Measurements from ENCODE around the gene ZCCHC17. TPM values are rescaled to one million over a fixed set of nuclear protein-coding genes. Genes with fewer than 3 reads are reported as not detected.
"Not testable (repeated sequence)": the region's sequence is repeated elsewhere in the genome, so short reads cannot be mapped to it uniquely, and the experiment has no call there.

Gene ZCCHC17, protein sequence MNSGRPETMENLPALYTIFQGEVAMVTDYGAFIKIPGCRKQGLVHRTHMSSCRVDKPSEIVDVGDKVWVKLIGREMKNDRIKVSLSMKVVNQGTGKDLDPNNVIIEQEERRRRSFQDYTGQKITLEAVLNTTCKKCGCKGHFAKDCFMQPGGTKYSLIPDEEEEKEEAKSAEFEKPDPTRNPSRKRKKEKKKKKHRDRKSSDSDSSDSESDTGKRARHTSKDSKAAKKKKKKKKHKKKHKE
- total RNA-seq (27.3 TPM), polyA plus RNA-seq (ENCODE audit: insufficient read depth in 1 of 8, insufficient read length in 8 of 8, low replicate concordance in 1 of 8) (10 to 100 TPM; 25.4 to 36.8 (median 27.6) TPM)
- long read RNA-seq, donor 1, partial matches to known transcripts: 0 of 46 reads
- long read RNA-seq, donor 1, other reads (novel, unspliced or antisense): 40 of 46 reads
- long read RNA-seq, donor 2, partial matches to known transcripts: 0 of 4 reads
- long read RNA-seq, donor 2, other reads (novel, unspliced or antisense): 0 of 4 reads
- long read RNA-seq, donor 3, transcript ZCCHC17-201 (8 exons, 1,605 nt): major isoform, 12 of 13 reads
- long read RNA-seq, donor 3, partial matches to known transcripts: 0 of 13 reads
- long read RNA-seq, donor 3, other reads (novel, unspliced or antisense): 0 of 13 reads
- long read RNA-seq, donor 4, partial matches to known transcripts: 0 of 64 reads
- long read RNA-seq, donor 4, other reads (novel, unspliced or antisense): 58 of 64 reads
- long read RNA-seq, donor 5, transcript ZCCHC17-202 (8 exons, 1,730 nt): minor isoform, 6 of 237 reads
- long read RNA-seq, donor 5, transcript ZCCHC17-201 (8 exons, 1,605 nt): major isoform, 27 of 237 reads
- long read RNA-seq, donor 5, partial matches to known transcripts: 61 of 237 reads
- long read RNA-seq, donor 5, other reads (novel, unspliced or antisense): 141 of 237 reads
- long read RNA-seq, donor 6, transcript ZCCHC17-201 (8 exons, 1,605 nt): major isoform, 16 of 35 reads
- long read RNA-seq, donor 6, partial matches to known transcripts: 15 of 35 reads
- long read RNA-seq, donor 6, other reads (novel, unspliced or antisense): 0 of 35 reads
- long read RNA-seq, donor 7, transcript ZCCHC17-201 (8 exons, 1,605 nt): major isoform, 7 of 159 reads
- long read RNA-seq, donor 7, partial matches to known transcripts: 33 of 159 reads
- long read RNA-seq, donor 7, other reads (novel, unspliced or antisense): 116 of 159 reads
- long read RNA-seq, donor 8, transcript ZCCHC17-201 (8 exons, 1,605 nt): major isoform, 8 of 14 reads
- long read RNA-seq, donor 8, partial matches to known transcripts: 6 of 14 reads
- long read RNA-seq, donor 8, other reads (novel, unspliced or antisense): 0 of 14 reads
- long read RNA-seq, donor 9, partial matches to known transcripts: 13 of 18 reads
- long read RNA-seq, donor 9, other reads (novel, unspliced or antisense): 0 of 18 reads
- long read RNA-seq, donor 10, transcript ZCCHC17-201 (8 exons, 1,605 nt): major isoform, 9 of 219 reads
- long read RNA-seq, donor 10, partial matches to known transcripts: 63 of 219 reads
- long read RNA-seq, donor 10, other reads (novel, unspliced or antisense): 144 of 219 reads
- long read RNA-seq, donor 11, transcript ZCCHC17-201 (8 exons, 1,605 nt): major isoform, 11 of 90 reads
- long read RNA-seq, donor 11, partial matches to known transcripts: 78 of 90 reads
- long read RNA-seq, donor 11, other reads (novel, unspliced or antisense): 0 of 90 reads

DNA sequence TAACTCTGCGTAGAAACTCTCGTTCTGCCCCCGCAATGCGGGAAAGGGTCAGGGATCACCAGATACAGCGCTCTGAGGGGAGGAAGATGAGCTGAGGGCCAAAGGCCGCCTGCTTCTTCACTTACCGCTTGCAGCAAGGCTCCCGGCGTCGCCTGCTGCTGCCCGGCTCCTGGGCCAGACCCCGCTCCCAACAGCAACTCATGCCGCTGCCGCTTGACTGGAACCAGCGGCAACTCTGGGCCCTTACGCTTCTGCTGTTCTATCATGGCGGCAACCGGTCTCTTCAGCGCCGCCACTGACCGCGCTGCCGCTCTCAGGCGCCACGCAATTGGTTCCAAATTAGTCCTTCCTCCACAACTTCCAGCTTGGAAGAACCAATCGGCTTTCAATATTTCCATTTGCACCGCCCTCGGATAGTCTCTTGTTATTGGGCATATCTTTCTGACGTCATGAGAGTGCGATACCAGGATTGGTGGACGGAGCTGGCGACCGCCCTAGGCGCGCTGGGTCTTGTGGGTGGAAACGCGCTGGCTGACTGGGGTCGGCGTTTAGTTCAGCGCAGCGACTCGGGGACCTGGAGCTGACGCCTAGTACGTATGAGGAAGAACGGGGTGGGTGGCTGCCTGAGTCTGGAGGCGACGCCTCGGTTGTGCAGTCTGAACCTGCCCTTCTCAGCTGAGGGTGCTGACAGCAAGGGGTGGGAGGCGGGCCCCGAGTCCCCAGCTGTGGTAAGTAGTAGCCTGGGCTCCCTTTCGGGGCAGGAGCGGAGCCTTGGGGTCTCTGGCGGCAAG is at the start of gene ZCCHC17, which contains the start of gene SNRNP40:
ZCCHC17 (plus strand) TSS at position 547 of the 791 bp plus-strand sequence. CDS start 13,067 bp downstream, outside the sequence.
SNRNP40 (minus strand) TSS at position 303 of the 791 bp plus-strand sequence; CDS start at position 266, 37 bp downstream.
- 0% methylated on average over 48 of the region's 53 CpGs for WGBS (ENCODE audit: insufficient coverage)
- DNase-seq: peak; percentile 100

DNA sequence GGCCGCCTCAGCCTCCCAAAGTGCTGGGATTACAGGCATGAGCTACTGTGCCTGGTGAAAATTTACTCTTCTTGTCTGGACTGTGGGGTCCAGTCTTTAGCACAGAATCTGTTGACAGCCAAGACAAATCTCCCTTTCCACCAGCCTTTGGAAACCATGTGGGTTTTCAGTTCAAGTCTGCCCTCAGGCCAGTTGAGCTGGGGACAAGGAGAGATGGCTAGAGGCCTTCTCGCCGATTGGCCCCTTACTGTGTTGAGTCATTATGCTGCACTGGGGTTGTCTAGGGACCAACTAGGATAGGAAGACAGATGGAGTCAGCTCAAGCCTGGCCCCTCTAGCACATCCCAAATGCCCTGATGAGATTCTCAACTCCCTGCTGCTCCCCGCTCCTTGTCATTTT is 48.6 kb upstream of the ZCCHC17 start:
- H3K4me1 ChIP-seq (ENCODE audit: control insufficient read depth, insufficient read depth, low read length): no peaks in the 10 kb centered on the region
- DNase-seq: no peak
- no peaks in the 10 kb centered on the region for H3K27me3 ChIP-seq (ENCODE audit: control insufficient read depth, insufficient read depth, low read length)
- H3K9me3 ChIP-seq (replicated peaks; ENCODE audit: control insufficient read depth, low read depth, low read length): no peaks in the 10 kb centered on the region
- 83% methylated on average over 3 of the region's 4 CpGs for WGBS (ENCODE audit: insufficient coverage)
- H3K36me3 ChIP-seq (ENCODE audit: control insufficient read depth, insufficient read depth, low read length): no peaks in the 10 kb centered on the region
- H3K4me3 ChIP-seq (ENCODE audit: low read length): no peak overlapping the region
- H3K27ac ChIP-seq (ENCODE audit: low read length): no peak overlapping the region

More for the DNA sequence above, at the start of gene ZCCHC17, which contains the start of gene SNRNP40:
- peak within 1 kb of the TSS; percentile 95 for H3K4me3 ChIP-seq (ENCODE audit: low read length)
- H3K36me3 ChIP-seq (ENCODE audit: control insufficient read depth, insufficient read depth, low read length): peaks cover 29% of the 10 kb centered on the region
- peaks cover 12% of the 10 kb centered on the region for H3K4me1 ChIP-seq (ENCODE audit: control insufficient read depth, insufficient read depth, low read length)
- no peaks in the 10 kb centered on the region for H3K9me3 ChIP-seq (replicated peaks; ENCODE audit: control insufficient read depth, low read depth, low read length)
- H3K27ac ChIP-seq (ENCODE audit: low read length): peak within 1 kb of the TSS; percentile 92
- H3K27me3 ChIP-seq (ENCODE audit: control insufficient read depth, insufficient read depth, low read length): no peaks in the 10 kb centered on the region

DNA sequence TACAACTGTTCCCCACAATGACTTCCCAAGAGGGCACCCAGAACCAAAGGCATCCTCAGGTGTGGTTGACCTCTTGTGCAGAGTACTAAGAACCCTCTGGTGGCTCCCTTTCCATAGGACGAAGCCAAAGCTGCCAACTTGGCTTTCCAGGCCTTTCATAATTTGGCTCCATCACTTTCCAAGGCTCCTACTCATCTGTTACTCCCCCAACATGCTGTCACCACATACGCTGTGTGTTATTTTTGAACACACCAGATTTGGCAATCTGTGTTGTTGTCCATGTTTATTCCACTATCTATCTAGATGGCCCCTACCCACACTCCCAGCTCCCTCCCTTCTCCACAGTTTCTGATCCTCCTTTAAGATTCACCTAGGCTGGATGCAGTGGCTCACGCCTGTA is 47.0 kb upstream of the ZCCHC17 start:
- Histone ChIP-seq H3K9me3 (replicated peaks; ENCODE audit: control insufficient read depth, low read depth, low read length) (no peaks in the 10 kb centered on the region), H3K27me3 (ENCODE audit: control insufficient read depth, insufficient read depth, low read length) (no peaks in the 10 kb centered on the region), H3K4me1 (ENCODE audit: control insufficient read depth, insufficient read depth, low read length) (no peaks in the 10 kb centered on the region), H3K27ac (ENCODE audit: low read length) (no peak overlapping the region), H3K36me3 (ENCODE audit: control insufficient read depth, insufficient read depth, low read length) (no peaks in the 10 kb centered on the region), H3K4me3 (ENCODE audit: low read length) (no peak overlapping the region)
- WGBS (ENCODE audit: insufficient coverage): 71% methylated on average over 2 of the region's 3 CpGs
- DNase-seq: no peak

DNA sequence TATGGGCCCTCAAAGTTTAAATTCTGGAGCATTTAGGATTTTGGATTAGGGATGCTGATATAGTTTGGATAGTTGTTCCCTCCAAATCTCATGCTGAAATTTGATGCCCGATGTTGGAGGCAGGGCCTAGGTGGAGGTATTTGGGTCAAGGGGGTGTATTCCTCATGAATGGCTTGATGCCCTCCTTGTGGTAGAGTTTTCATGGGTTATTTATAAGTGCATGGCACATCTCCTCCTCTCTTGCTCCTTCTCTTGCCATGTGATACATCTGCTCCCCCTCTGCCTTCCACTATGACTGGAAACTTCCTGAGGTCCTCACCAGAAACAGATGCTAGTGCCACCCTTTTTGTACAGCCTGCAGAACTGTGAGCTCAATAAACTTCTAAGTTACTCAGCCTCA is 39.6 kb upstream of the ZCCHC17 start:
- DNase-seq: no peak
- Histone ChIP-seq H3K27ac (ENCODE audit: low read length) (no peak overlapping the region), H3K27me3 (ENCODE audit: control insufficient read depth, insufficient read depth, low read length) (no peaks in the 10 kb centered on the region), H3K9me3 (replicated peaks; ENCODE audit: control insufficient read depth, low read depth, low read length) (no peaks in the 10 kb centered on the region), H3K4me1 (ENCODE audit: control insufficient read depth, insufficient read depth, low read length) (no peaks in the 10 kb centered on the region), H3K36me3 (ENCODE audit: control insufficient read depth, insufficient read depth, low read length) (peaks cover 35% of the 10 kb centered on the region), H3K4me3 (ENCODE audit: low read length) (no peak overlapping the region)
- no CpG with 5 or more reads among the region's 1 CpG for WGBS (ENCODE audit: insufficient coverage)

DNA sequence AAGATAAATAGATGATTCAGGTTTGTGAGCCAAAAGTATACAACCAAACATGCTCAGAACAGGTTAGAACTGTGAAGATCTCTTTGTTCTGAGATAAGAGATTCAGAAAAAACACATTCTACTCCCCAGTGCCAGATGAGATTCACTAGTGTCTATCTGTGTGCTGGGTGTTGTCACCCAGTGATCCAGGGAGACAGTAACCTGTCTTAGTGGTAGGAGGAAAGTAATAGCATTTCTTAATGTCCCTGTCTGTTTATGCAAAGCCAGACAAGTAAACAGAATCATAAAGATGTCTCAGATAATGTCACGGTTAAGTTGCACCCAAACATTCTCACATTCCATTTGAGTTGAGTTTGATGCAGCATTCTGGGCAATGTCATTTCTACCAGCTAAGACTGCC is 38.3 kb upstream of the ZCCHC17 start:
- Histone ChIP-seq H3K9me3 (replicated peaks; ENCODE audit: control insufficient read depth, low read depth, low read length) (no peaks in the 10 kb centered on the region), H3K36me3 (ENCODE audit: control insufficient read depth, insufficient read depth, low read length) (peaks cover 38% of the 10 kb centered on the region), H3K4me3 (ENCODE audit: low read length) (no peak overlapping the region), H3K27ac (ENCODE audit: low read length) (no peak overlapping the region), H3K27me3 (ENCODE audit: control insufficient read depth, insufficient read depth, low read length) (no peaks in the 10 kb centered on the region), H3K4me1 (ENCODE audit: control insufficient read depth, insufficient read depth, low read length) (no peaks in the 10 kb centered on the region)
- no peak for DNase-seq
- 83% methylated on average over 1 of the region's 1 CpG for WGBS (ENCODE audit: insufficient coverage)

DNA sequence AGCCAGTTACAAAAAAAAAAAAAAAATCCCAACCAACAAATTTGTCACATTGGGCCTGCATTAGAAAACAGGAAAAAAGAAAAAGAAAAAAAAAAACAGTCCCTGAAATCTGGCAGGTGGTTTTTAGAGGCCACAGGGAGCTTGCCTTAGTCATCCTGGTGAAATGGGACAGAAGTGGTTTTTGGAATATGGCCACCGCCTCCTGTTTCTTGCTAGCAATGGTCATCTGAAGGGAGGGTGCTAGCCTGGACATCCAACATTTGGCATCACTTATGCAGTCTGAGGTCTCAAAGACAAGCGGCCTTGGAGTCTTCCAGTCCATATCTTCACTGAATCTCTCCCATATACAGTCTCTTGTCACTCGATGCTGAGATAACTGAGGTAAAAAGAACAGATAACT is 37.1 kb upstream of the ZCCHC17 start:
- H3K36me3 ChIP-seq (ENCODE audit: control insufficient read depth, insufficient read depth, low read length): peaks cover 44% of the 10 kb centered on the region
- WGBS (ENCODE audit: insufficient coverage): no CpG with 5 or more reads among the region's 3 CpGs
- no peaks in the 10 kb centered on the region for H3K4me1 ChIP-seq (ENCODE audit: control insufficient read depth, insufficient read depth, low read length)
- no peak overlapping the region for H3K4me3 ChIP-seq (ENCODE audit: low read length)
- DNase-seq: no peak
- no peaks in the 10 kb centered on the region for H3K9me3 ChIP-seq (replicated peaks; ENCODE audit: control insufficient read depth, low read depth, low read length)
- H3K27me3 ChIP-seq (ENCODE audit: control insufficient read depth, insufficient read depth, low read length): no peaks in the 10 kb centered on the region
- H3K27ac ChIP-seq (ENCODE audit: low read length): no peak overlapping the region

DNA sequence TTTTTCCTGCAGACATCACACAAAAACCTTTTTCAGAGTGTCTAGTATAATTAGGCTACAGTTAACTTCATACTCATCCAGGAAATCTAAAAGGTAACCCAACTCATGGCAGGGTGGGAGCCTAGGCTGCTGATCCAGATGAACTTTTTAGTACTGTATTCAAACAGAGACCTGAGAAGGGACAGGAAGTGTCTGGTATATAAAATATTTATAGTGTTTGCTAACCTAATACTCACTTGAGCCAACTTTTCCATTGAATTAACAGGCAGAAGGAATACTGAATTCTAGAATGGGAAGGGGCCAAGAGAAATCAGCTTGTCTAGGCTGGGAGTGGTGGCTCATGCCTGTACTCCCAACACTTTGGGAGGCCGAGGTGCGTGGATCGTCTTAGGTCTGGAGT is 34.9 kb upstream of the ZCCHC17 start:
- no peaks in the 10 kb centered on the region for H3K4me1 ChIP-seq (ENCODE audit: control insufficient read depth, insufficient read depth, low read length)
- H3K36me3 ChIP-seq (ENCODE audit: control insufficient read depth, insufficient read depth, low read length): peaks cover 57% of the 10 kb centered on the region
- WGBS (ENCODE audit: insufficient coverage): no CpG with 5 or more reads among the region's 3 CpGs
- no peak overlapping the region for H3K4me3 ChIP-seq (ENCODE audit: low read length)
- no peaks in the 10 kb centered on the region for H3K27me3 ChIP-seq (ENCODE audit: control insufficient read depth, insufficient read depth, low read length)
- H3K27ac ChIP-seq (ENCODE audit: low read length): no peak overlapping the region
- no peaks in the 10 kb centered on the region for H3K9me3 ChIP-seq (replicated peaks; ENCODE audit: control insufficient read depth, low read depth, low read length)
- no peak for DNase-seq

DNA sequence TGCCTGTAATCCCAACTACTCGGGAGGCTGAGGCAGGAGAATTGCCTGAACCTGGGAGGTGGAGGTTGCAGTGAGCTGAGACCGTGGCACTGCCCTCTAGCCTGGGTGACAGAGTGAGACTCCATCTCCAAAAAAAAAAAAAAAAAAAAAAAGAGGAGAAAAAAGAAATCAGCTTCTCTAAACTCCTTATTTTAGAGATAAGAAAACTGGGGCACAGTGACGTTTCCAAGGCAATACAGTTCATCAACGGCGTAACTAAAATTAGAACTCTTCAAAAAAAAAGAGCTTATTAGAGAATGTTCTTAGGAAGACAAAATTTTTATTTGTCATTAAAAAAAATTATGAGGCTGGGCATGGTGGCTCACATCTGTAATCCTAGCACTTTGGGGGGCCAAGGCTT is 34.4 kb upstream of the ZCCHC17 start:
- no CpG with 5 or more reads among the region's 5 CpGs for WGBS (ENCODE audit: insufficient coverage)
- H3K27me3 ChIP-seq (ENCODE audit: control insufficient read depth, insufficient read depth, low read length): not testable (repeated sequence)

More for the DNA sequence above, 34.4 kb upstream of the ZCCHC17 start:
- H3K36me3 ChIP-seq (ENCODE audit: control insufficient read depth, insufficient read depth, low read length): peaks cover 58% of the 10 kb centered on the region
- not testable (repeated sequence) for H3K4me1 ChIP-seq (ENCODE audit: control insufficient read depth, insufficient read depth, low read length); H3K4me3 ChIP-seq (ENCODE audit: low read length); DNase-seq; H3K27ac ChIP-seq (ENCODE audit: low read length); H3K9me3 ChIP-seq (replicated peaks; ENCODE audit: control insufficient read depth, low read depth, low read length)
